ENCODE data around the gene S100A6. TPM values are rescaled to one million over a fixed set of nuclear protein-coding genes. Genes with fewer than 3 reads are reported as not detected.

The S100A6 gene
- total RNA-seq, 1 experiment from 2014 or later, result 1,633 TPM

DNA sequence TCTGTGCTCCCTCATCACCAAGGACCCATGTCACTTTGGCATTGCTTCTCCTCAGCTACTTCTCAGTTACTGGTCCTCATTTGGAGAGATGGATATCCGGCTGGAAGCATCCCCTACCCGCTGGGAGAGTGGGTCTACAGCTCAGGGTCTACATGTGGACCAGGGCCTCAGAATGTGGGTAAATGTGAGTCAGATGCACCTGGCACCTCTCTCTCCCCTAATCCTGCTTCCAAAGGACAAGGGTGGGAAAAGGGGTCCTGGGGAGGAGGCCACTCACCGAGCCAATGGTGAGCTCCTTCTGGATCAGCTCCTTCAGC, 908 bp downstream of the S100A6 start:
- TF ChIP-seq FOSL1 (IDR thresholded peaks at IDR 0.05; ENCODE audit: low read depth) (no peak), SRF (IDR thresholded peaks at IDR 0.05; ENCODE audit: low read depth) (no peak), MAX (IDR thresholded peaks at IDR 0.05) (no peak), POLR2A (IDR thresholded peaks at IDR 0.05; ENCODE audit: borderline replicate concordance, extremely low read depth, insufficient read depth, insufficient read length) (no peak), TCF7L2 (IDR thresholded peaks at IDR 0.05; ENCODE audit: borderline replicate concordance, extremely low read depth, insufficient read depth, insufficient read length) (no peak), ZFX (IDR thresholded peaks at IDR 0.05) (no peak), EZH2 (IDR thresholded peaks at IDR 0.05) (no peak), REST (IDR thresholded peaks at IDR 0.05; ENCODE audit: low read depth) (no peak)
- Histone ChIP-seq H4K20me1 (ENCODE audit: insufficient read depth) (no peaks in the 10 kb centered on the region), H3K4me1 (ENCODE audit: control insufficient read depth in 1 of 2, insufficient read depth in 2 of 2, low read length in 2 of 2) (peaks cover 62 to 76% of the 10 kb centered on the region in 2 experiments), H3K27me3 (ENCODE audit: insufficient read depth, low read length) (no peaks in the 10 kb centered on the region), H3K27ac (ENCODE audit: low read depth, low read length) (peak overlapping the region; percentile 94), H2AFZ (ENCODE audit: low read depth, low read length, poor library complexity, severe bottlenecking) (no peak overlapping the region), H3K4me2 (ENCODE audit: low read length) (peak overlapping the region; percentile 99), H3K9me2 (ENCODE audit: insufficient read depth) (no peaks in the 10 kb centered on the region), H3K79me2 (ENCODE audit: insufficient read depth, low read length) (peaks cover 18% of the 10 kb centered on the region), H3K36me3 (ENCODE audit: control insufficient read depth in 1 of 2, insufficient read depth in 2 of 2, low read length in 2 of 2) (peaks cover 0 to 5% of the 10 kb centered on the region in 2 experiments; a peak in 1 of 4 replicates), H3K4me3 (replicated peaks in 1 of 2; ENCODE audit: low read depth in 1 of 2, low read length in 2 of 2) (peak overlapping the region; percentile 74 to 89), H3K9ac (ENCODE audit: low read length) (peak overlapping the region; percentile 88), H3K9me3 (ENCODE audit: control insufficient read depth in 1 of 2, insufficient read depth in 1 of 2, low read depth in 1 of 2, low read length in 2 of 2) (no peaks in the 10 kb centered on the region)
- RAD21 ChIA-PET (ENCODE audit: low non-redundant PET in 1 of 2, low total read pairs in 2 of 2, uncharacterized antibody in 2 of 2, unreplicated experiment in 2 of 2), result interaction anchor here (1.0 to 1.5 kb wide), 4 partner anchors 31 to 74 kb away, joined by 3 to 4 read pairs (median 3); no protein-coding TSS in a partner anchor
- no peak for ATAC-seq
- intact Hi-C loops (cut with micrococcal nuclease), result loop anchor here (5.0 kb wide), 2 partner anchors 77 to 452 kb away; partner anchors contain the start of genes RAB13 and S100A16
- DNase-seq (ENCODE audit: low read depth, low spot score), result no peak
- POLR2A ChIA-PET, result interaction anchor here (1.7 to 7.4 kb wide), 13 partner anchors 9 to 137 kb away, joined by 3 to 114 read pairs (median 38); partner anchors contain the start of genes CHTOP, S100A1, S100A13 and S100A14
- CTCF ChIA-PET, result interaction anchor here (1.4 to 3.2 kb wide), 5 partner anchors 9 to 92 kb away, joined by 3 to 17 read pairs (median 7); partner anchors contain the start of gene S100A13
- no TSS peak for BruUV-seq (replicated peaks)

All from HCT116 (cell line).